Activated naive CD8-positive, alpha-beta T cell treated with anti-CD3 and anti-CD28 coated beads, Interleukin-2, amount 50 U/mL, for 24 hours (primary cell): ENCODE results near the gene MLYCD.
A peak's percentile ranks its signal among the peaks of the same experiment; 100 is the strongest.

ENCODE experiments used
- ATAC-seq: fragments of 150-1000 bp; cut with Tn5 transposase; one replicate; pipeline ENCODE4 v1.10.0; 2021
- DNase-seq: peaks from one replicate; pipeline ENCODE4 v3.0.0; 2021
- H3K27ac Mint-ChIP-seq: one replicate; pipeline ENCODE4 v1.8.0; 2021; ENCODE audit warnings: mild to moderate bottlenecking, mixed read lengths
- H3K27me3 Mint-ChIP-seq: one replicate; pipeline ENCODE4 v1.8.0; 2021; ENCODE audit warnings: mixed read lengths
- H3K36me3 Mint-ChIP-seq: one replicate; pipeline ENCODE4 v1.8.0; 2021; ENCODE audit warnings: low read depth, mixed read lengths
- H3K4me1 Mint-ChIP-seq: one replicate; pipeline ENCODE4 v1.8.0; 2021; ENCODE audit warnings: mixed read lengths
- H3K4me3 Mint-ChIP-seq: one replicate; pipeline ENCODE4 v1.8.0; 2021; ENCODE audit warnings: mild to moderate bottlenecking, moderate library complexity, mixed read lengths
- H3K9me3 Mint-ChIP-seq: one replicate; pipeline ENCODE4 v1.8.0; 2021; ENCODE audit warnings: mixed read lengths

The MLYCD gene

DNA sequence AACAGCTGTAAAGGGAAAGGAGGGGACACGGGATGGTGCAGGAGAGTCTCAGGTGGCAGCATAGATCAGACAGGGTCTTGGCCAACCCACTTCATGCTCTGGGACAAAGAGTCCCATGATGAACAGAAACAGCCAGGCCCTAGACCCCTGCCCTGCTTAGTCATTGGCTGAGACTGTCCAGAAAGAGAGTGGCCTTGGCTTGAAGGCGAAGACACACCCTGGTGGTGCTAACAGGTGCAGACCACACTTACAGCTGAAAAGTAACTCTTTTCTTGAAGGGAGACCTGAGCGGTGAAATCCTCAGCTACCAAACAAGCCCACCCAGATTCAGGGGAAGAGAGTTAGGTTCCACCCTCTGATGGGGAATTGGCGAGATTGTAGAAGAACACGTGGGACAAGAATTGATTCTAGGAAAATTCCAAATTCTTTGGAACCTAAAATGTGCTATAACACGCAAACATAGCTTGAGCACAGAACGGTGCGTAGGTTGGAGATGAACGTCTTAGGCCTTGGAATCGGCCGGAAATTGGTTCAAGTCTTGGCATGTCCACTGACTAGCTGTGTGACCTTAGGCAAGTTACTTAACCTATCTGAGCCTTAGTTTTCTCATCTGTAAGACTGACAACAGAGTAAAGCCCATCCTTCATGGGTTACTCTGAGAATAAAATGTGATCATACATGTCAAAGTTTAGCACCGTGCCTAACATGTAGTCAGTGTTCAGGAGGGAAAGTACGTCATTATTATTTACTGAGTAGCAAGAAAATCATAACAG lies 12.5 kb upstream of the MLYCD start:
- no peak for ATAC-seq
- H3K27me3 Mint-ChIP-seq: no peaks in the 10 kb centered on the region

GRCh38 chr16:83887080-83887479 lies 11.8 kb upstream of the MLYCD start:
- Mint-ChIP-seq H3K36me3 (peaks cover 3% of the 10 kb centered on the region), H3K9me3 (peaks cover 4% of the 10 kb centered on the region), H3K27ac (no peak overlapping the region), H3K4me3 (no peak overlapping the region), H3K4me1 (no peaks in the 10 kb centered on the region), H3K27me3 (no peaks in the 10 kb centered on the region)
- no peak for ATAC-seq
- no peak for DNase-seq

More for the DNA sequence above, 12.5 kb upstream of the MLYCD start:
- H3K36me3 Mint-ChIP-seq: no peaks in the 10 kb centered on the region
- no peak overlapping the region for H3K4me3 Mint-ChIP-seq
- DNase-seq: no peak
- no peaks in the 10 kb centered on the region for H3K4me1 Mint-ChIP-seq
- peaks cover under 1% of the 10 kb centered on the region for H3K9me3 Mint-ChIP-seq
- no peak overlapping the region for H3K27ac Mint-ChIP-seq

GRCh38 chr16:83887564-83887963 lies 11.4 kb upstream of the MLYCD start:
- DNase-seq (no peak), ATAC-seq (no peak)
- Mint-ChIP-seq H3K36me3 (peaks cover 3% of the 10 kb centered on the region), H3K27ac (no peak overlapping the region), H3K4me3 (no peak overlapping the region), H3K9me3 (peaks cover 4% of the 10 kb centered on the region), H3K4me1 (no peaks in the 10 kb centered on the region), H3K27me3 (no peaks in the 10 kb centered on the region)

DNA sequence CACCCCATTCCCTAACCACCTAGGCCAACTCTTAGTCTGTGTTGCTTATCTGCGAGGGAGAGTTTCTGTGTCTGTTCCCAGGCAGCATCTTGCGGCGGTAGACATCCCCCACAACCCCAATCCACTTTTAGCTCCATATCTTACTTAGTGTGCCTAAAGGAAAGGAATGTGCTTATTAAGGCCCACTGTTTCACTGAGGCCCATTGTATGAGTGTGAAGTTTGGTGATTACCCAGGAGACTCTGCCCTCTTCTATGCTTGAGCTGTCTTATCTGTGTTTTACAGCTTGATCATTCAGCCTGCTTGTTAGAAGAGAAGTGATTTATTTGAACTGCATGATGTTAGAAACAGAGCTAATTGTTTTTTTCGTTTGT lies 10.3 kb upstream of the MLYCD start:
- H3K27me3 Mint-ChIP-seq: no peaks in the 10 kb centered on the region
- no peak overlapping the region for H3K27ac Mint-ChIP-seq
- no peaks in the 10 kb centered on the region for H3K4me1 Mint-ChIP-seq
- DNase-seq: no peak
- peaks cover 3% of the 10 kb centered on the region for H3K36me3 Mint-ChIP-seq
- no peak for ATAC-seq
- H3K4me3 Mint-ChIP-seq: no peak overlapping the region
- peaks cover 4% of the 10 kb centered on the region for H3K9me3 Mint-ChIP-seq

GRCh38 chr16:83890359-83890758 lies 8.6 kb upstream of the MLYCD start:
- Mint-ChIP-seq H3K27ac (no peak overlapping the region), H3K4me3 (no peak overlapping the region), H3K9me3 (peaks cover 4% of the 10 kb centered on the region), H3K36me3 (peaks cover 3% of the 10 kb centered on the region), H3K27me3 (peaks cover 2% of the 10 kb centered on the region), H3K4me1 (no peaks in the 10 kb centered on the region)
- DNase-seq (no peak), ATAC-seq (no peak)

DNA sequence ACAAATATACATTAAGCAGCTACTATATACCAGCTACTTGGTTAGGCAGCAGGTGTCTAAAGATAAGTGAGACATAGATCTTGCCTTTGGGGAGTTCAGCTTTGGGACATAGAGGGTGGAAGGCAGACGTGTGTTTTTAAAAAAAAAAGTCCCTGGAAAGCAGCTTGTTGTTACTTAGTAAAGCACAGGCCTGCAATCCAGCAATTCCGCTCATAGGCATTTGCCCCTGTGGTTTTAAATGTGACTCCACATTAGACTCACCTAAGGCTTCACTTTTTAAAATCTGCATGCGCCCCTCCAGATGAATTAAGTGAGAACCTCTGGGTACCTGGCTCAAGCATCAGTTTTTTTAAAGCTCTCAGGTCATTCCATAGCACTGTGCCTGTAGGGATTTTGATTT lies 7.2 kb upstream of the MLYCD start:
- no peak for ATAC-seq
- H3K27ac Mint-ChIP-seq: no peak overlapping the region

GRCh38 chr16:83895243-83895642 lies 3.7 kb upstream of the MLYCD start:
- DNase-seq: no peak
- Mint-ChIP-seq H3K36me3 (peaks cover 6% of the 10 kb centered on the region), H3K27ac (no peak overlapping the region), H3K9me3 (peaks cover 4% of the 10 kb centered on the region), H3K4me3 (no peak overlapping the region), H3K4me1 (peaks cover 11% of the 10 kb centered on the region), H3K27me3 (peaks cover 7% of the 10 kb centered on the region)
- no peak for ATAC-seq

More for the DNA sequence above, 7.2 kb upstream of the MLYCD start:
- peaks cover 2% of the 10 kb centered on the region for H3K27me3 Mint-ChIP-seq
- no peak for DNase-seq
- H3K4me1 Mint-ChIP-seq: no peaks in the 10 kb centered on the region
- no peak overlapping the region for H3K4me3 Mint-ChIP-seq
- peaks cover 4% of the 10 kb centered on the region for H3K9me3 Mint-ChIP-seq
- H3K36me3 Mint-ChIP-seq: peaks cover 3% of the 10 kb centered on the region

DNA sequence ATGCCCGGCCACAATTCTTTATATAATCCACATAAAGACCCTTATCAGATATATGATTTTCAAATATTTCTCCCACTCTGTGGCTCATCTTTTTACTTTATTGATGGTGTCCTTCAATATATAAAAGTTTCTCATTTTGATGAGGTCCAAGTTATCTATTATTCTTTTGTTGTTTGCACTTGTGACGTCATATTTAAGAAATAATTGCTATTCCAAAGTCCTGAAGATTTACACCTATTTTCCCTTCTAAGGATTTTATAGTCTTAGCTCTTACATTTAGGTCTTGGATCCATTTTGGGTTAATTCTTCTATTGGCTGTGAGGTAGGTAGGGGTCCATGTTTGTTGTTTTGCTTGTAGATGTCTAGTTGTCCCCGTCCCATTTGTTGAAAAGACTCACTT lies 3.0 kb upstream of the MLYCD start:
- Mint-ChIP-seq H3K4me3 (no peak overlapping the region), H3K27me3 (peaks cover 7% of the 10 kb centered on the region), H3K9me3 (peaks cover 4% of the 10 kb centered on the region), H3K4me1 (peaks cover 16% of the 10 kb centered on the region), H3K36me3 (peaks cover 6% of the 10 kb centered on the region), H3K27ac (no peak overlapping the region)
- ATAC-seq (no peak), DNase-seq (no peak)

GRCh38 chr16:83899272-83899897 lies 470 bp downstream of the MLYCD start:
- Mint-ChIP-seq H3K4me3 (peak overlapping the region; percentile 90), H3K27ac (peak overlapping the region; percentile 83), H3K9me3 (no peaks in the 10 kb centered on the region), H3K4me1 (peaks cover 24% of the 10 kb centered on the region), H3K36me3 (peaks cover 4% of the 10 kb centered on the region), H3K27me3 (peaks cover 5% of the 10 kb centered on the region)
- DNase-seq (peak; percentile 45), ATAC-seq (peak; percentile 42)

- Mint-ChIP-seq H3K4me3 (peak overlapping the region; percentile 90), H3K9me3 (no peaks in the 10 kb centered on the region), H3K4me1 (peaks cover 24% of the 10 kb centered on the region), H3K36me3 (peaks cover 4% of the 10 kb centered on the region), H3K27me3 (peaks cover 5% of the 10 kb centered on the region), H3K27ac (peak overlapping the region; percentile 83)
- ATAC-seq (no peak), DNase-seq (no peak)
These were observed 1.1 kb downstream of the MLYCD start for GRCh38 chr16:83899978-83900377.

DNA sequence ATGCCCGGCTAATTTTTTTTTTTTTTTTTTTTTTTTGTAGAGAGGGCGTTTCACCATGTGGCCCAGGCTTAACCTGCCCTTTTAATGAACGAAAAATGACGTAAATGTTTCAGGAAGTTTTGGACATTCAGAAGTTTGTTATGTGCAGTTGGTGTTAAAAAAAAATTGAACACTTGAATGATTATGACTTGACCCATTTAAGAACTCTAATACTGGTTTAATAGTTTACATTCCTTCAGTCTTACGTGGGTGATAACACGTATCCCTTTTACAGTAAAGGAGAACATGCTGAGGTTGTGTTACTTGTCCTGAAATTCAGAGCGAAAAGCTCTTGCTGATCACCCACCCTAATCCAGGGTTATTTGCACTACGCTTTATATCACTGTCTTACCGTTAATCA lies 1.7 kb downstream of the MLYCD start:
- ATAC-seq: no peak
- Mint-ChIP-seq H3K36me3 (peaks cover 4% of the 10 kb centered on the region), H3K4me3 (no peak overlapping the region), H3K4me1 (peaks cover 24% of the 10 kb centered on the region), H3K27ac (no peak overlapping the region), H3K27me3 (peaks cover 5% of the 10 kb centered on the region), H3K9me3 (no peaks in the 10 kb centered on the region)
- DNase-seq: no peak

DNA sequence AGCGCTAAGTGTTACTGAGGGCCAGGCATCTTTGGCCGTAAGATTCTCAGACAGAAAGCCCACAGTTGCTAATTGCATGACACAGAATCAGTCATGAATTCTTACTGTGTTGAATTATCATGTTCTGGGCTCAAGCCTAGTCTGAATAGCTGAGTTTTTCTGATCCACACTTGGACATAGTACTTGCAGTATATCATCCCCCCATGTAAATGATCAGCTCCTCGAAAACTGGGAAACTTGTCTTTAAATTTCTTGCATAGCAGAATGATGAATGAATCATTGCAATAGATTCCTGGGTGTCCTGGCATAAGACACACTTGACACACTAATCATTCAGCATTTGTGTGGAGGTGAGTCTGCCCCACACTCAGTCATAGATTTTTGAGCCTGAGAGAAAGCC lies 2.2 kb downstream of the MLYCD start:
- Mint-ChIP-seq H3K36me3 (peaks cover 4% of the 10 kb centered on the region), H3K4me1 (peaks cover 24% of the 10 kb centered on the region)
- no peak for ATAC-seq

DNA sequence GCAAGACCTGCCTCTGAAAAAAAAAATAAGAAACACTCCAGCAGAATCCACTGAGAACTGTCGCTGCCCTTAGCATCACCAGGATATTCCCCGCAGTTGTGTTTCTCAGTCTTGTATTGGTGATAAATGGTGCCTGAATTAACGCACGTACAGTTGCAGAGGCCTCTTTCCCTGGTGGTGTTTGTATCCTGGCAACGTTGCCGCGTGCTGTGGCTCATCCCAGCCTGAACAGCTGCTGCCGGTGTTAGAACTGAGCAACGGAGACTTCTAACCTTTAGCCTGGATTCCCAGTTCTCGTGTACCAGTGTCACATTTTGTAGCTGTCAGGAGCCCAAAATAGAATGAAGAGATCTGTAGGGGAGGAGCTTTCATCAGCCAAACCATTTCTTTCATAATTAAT lies 4.8 kb downstream of the MLYCD start:
- H3K4me1 Mint-ChIP-seq: peaks cover 20% of the 10 kb centered on the region
- ATAC-seq: no peak
- no peak overlapping the region for H3K27ac Mint-ChIP-seq
- H3K36me3 Mint-ChIP-seq: peaks cover 4% of the 10 kb centered on the region
- H3K27me3 Mint-ChIP-seq: no peaks in the 10 kb centered on the region
- no peak overlapping the region for H3K4me3 Mint-ChIP-seq
- no peak for DNase-seq
- H3K9me3 Mint-ChIP-seq: no peaks in the 10 kb centered on the region

More for the DNA sequence above, 2.2 kb downstream of the MLYCD start:
- DNase-seq: no peak
- no peak overlapping the region for H3K27ac Mint-ChIP-seq
- H3K4me3 Mint-ChIP-seq: no peak overlapping the region
- peaks cover 5% of the 10 kb centered on the region for H3K27me3 Mint-ChIP-seq
- no peaks in the 10 kb centered on the region for H3K9me3 Mint-ChIP-seq

GRCh38 chr16:83906683-83907082 lies 7.8 kb downstream of the MLYCD start:
- DNase-seq: no peak
- Mint-ChIP-seq H3K9me3 (no peaks in the 10 kb centered on the region), H3K27me3 (no peaks in the 10 kb centered on the region), H3K4me3 (no peak overlapping the region), H3K36me3 (peaks cover 5% of the 10 kb centered on the region), H3K27ac (no peak overlapping the region), H3K4me1 (peaks cover 4% of the 10 kb centered on the region)
- ATAC-seq: no peak

GRCh38 chr16:83907111-83907510 lies 8.2 kb downstream of the MLYCD start:
- DNase-seq: no peak
- no peaks in the 10 kb centered on the region for H3K9me3 Mint-ChIP-seq
- H3K27me3 Mint-ChIP-seq: no peaks in the 10 kb centered on the region
- ATAC-seq: no peak
- peaks cover 4% of the 10 kb centered on the region for H3K4me1 Mint-ChIP-seq
- no peak overlapping the region for H3K27ac Mint-ChIP-seq
- no peak overlapping the region for H3K4me3 Mint-ChIP-seq
- H3K36me3 Mint-ChIP-seq: peaks cover 5% of the 10 kb centered on the region
